ENCODE results near the gene CASK.

DNA sequence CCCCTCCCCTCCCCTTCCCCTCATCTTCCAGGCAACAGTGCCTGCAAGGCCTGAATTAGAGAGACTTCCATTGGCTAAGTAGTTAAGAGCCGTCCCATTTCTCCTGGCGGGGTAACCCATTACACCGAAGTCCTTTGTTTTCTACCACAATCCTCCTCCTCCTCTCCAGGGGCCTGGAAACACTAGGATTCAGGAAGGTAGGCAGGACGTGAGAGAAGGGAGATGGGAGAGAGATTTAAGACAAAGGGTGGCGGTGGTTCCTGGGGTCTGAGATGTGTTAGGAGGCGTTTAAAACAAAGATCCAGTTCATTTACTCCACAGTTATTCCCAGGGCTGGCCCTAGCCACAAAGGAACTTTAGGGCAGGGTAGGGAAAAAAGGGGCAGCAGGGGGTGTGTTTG lies 448.2 kb downstream of the CASK start:
- no peak for TF ChIP-seq EZH2 (IDR thresholded peaks at IDR 0.05)
- TF ChIP-seq POLR2AphosphoS5 (IDR thresholded peaks at IDR 0.05; ENCODE audit: borderline replicate concordance, low read depth, low read length), result no peak
- no peak for TF ChIP-seq FOXP2 (optimal IDR thresholded peaks at IDR 0.05; ENCODE audit: control extremely low read depth, extremely low read length, insufficient read depth)
